OCI-M2 (cell line): Measurements from ENCODE around the gene TIPIN.
"Not testable (repeated sequence)": the region's sequence is repeated elsewhere in the genome, so short reads cannot be mapped to it uniquely, and the experiment has no call there.

Experiments
- DNase-seq: peaks from one replicate; lab custom pipeline; 2025; ENCODE audit not compliant: unreplicated experiment; lab: John Stamatoyannopoulos, UW

TIPIN gene

DNA sequence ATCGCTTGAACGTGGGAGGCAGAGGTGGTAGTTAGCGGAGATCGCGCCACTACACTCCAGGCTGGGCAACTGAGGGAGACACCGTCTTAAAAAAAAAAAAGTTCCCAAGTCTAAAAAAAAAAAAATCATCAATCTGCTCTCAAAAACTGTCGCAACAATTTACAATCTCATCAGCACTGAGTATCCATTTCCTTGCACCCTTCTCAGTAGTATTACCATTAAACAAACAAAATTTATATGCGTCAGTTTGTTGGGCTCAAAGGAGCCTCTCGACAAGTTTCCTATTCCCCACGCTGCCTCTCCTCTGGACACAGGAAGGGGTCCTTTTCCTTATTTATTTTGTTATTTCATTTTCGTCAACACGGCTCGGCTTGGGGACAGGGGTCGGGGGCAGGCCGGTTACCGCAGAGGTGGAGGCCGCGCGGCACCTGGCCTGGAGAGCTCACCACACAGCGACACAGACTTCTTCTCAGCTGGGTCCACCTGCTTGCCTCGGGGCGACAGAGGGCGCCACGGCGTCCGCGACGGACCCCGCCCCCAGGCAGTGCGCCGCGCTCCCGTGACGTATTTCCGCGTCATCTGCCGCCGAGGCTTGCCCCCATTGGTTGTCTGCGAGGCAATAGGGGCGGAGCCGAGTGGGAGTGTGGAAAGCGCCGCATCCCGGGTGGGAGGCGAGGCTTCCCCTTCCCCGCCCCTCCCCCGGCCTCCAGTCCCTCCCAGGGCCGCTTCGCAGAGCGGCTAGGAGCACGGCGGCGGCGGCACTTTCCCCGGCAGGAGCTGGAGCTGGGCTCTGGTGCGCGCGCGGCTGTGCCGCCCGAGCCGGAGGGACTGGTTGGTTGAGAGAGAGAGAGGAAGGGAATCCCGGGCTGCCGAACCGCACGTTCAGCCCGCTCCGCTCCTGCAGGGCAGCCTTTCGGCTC, 30.0 kb upstream of the TIPIN start, which contains the start of gene MAP2K1:
Gene MAP2K1, plus strand, starts transcription at position 709 of the 920 bp plus-strand sequence. CDS start 436 bp downstream, outside the sequence.
- no peak for DNase-seq

GRCh38 chr15:66381376-66381775, 24.9 kb upstream of the TIPIN start:
- DNase-seq, result not testable (repeated sequence)

GRCh38 chr15:66378814-66379430, 22.4 kb upstream of the TIPIN start:
- no peak for DNase-seq

- DNase-seq, result no peak
Observed at GRCh38 chr15:66374179-66374578, 17.7 kb upstream of the TIPIN start.

DNA sequence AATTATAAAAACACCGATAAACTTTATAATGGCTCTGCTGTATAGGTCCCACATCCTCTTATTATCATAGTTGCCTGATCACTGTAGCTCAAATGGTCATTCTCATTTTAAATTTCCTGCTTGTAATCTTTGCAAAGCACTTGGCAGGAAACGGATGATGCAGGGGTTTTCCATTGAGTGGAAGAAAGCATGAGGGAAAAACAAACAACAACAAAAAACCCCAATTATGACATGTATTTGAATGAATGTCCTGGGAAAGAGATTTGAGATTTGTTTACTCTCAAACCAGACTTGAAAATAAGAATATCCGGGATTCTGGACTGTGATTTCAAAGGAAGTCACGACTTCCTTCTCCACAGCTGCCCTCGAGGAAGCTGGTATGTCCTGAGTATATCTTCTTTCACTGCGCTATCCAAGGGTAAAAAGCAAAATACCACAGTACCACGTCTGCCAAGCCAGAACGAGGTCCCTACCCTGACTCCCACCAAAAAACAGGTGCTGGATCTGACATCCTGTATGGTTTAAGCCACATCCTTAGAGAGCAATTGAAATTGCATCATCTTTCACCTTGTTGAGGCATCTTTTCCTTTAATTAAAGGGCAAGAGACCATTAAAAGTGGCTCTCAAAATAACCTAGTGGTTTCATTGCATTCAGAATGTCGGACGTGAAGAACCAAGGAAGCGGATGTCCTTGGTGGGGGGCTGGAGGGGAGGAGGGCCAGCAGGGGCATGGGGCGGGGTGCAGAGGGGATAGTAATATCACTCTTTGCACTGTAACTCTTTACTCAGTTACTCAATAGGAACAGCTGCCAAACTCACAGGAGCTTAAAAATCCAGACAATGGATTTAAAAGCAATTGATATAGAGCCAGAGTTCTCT, 13.5 kb upstream of the TIPIN start:
- DNase-seq, result no peak

- no peak for DNase-seq
Observed at GRCh38 chr15:66364944-66365528, 8.6 kb upstream of the TIPIN start.

DNA sequence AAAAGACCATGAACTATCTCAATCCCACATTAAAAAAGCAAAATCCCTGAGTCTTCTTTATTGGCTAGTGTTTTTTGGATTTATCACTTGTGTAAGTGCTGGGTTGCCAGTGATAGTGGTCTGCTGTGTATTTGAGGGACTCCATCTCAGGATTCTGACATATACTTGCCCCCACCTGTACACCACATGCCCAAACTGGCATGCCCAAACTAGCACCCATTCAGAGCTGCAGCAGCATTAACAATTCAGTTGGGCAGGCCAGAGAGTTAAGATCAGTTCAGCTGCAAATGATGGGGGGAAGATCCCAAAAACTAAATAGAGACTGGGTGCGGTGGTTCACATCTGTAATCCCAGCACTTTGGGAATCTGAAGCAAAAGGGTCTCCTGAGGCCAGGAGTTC, 6.3 kb upstream of the TIPIN start:
- DNase-seq, result no peak

GRCh38 chr15:66361745-66362460, 5.4 kb upstream of the TIPIN start:
- DNase-seq, result not testable (repeated sequence)

DNA sequence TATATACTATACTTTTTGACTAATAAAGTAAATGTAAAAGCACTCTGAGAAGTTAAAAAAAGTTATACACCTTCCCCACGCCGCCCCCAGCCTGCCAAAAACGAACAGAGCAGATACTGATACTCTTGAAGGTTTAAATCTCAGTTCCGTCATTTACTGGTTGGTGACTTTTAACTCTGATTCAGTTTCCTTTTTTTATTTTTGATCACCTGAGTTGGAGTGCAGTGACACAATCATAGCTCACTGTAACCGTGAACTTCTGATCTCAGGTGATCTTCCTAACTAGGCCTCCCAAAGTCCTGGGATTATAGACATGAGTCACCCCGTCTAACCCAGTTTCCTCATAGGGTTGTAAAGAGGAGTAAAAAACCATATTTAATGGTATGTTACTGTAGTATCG, 3.3 kb upstream of the TIPIN start:
- DNase-seq, result no peak

GRCh38 chr15:66356077-66356358, 467 bp downstream of the TIPIN start:
- no peak for DNase-seq

- DNase-seq, result not testable (repeated sequence)
Observed at GRCh38 chr15:66348530-66348929, 8.0 kb downstream of the TIPIN start.

- no peak for DNase-seq
Observed at GRCh38 chr15:66328771-66329170, 27.7 kb downstream of the TIPIN start.

DNA sequence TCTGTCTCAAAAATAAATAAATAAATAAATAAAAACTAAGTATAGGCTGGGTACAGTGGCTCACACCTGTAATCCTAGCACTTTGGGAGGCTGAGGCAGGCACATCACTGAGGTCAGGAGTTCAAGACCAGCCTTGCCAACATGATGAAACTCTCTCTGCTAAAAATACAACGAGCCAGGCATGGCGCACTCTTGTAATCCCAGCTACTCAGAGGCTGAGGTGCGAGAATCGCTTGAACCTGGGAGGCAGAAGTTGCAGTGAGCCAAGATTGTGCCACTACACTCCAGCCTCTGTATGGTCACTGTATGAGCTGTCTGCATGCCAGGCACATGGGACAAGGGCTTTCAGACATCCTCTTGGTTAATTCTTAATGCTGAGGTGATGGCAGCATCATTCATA, 28.7 kb downstream of the TIPIN start:
- DNase-seq, result no peak

- no peak for DNase-seq
Observed at GRCh38 chr15:66326051-66326450, 30.4 kb downstream of the TIPIN start.

DNA sequence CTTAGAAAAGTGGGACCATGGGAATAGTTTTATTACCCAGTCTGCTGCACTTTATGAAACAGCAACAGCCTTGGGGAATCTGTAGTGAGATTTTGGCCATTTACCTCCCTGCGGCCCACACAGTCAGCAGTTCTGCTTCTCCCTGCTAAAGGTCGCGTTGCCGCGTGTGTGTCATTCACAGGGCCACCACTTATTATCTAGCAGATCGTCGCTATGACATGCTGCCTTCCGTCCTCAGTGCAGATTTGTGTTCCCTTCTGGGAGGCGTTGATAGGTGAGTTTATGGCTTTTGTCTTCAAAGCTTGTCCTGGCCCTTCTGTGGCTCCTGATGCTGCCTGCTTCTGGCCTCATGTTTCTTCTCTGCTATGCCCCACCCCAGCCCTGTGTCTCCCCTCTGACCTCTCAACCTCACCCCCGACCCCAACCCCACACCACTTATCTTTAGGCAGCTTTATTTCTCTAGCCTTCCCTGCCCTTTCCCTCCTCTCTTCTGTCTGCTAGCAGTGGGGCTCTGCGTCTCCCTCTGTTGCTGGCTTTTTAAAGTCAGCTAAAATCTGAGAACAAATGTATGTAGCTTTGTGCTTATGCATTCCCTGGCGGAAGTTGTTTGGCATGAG, 33.1 kb downstream of the TIPIN start:
- no peak for DNase-seq

GRCh38 chr15:66312144-66312543, 44.3 kb downstream of the TIPIN start:
- DNase-seq, result no peak

DNA sequence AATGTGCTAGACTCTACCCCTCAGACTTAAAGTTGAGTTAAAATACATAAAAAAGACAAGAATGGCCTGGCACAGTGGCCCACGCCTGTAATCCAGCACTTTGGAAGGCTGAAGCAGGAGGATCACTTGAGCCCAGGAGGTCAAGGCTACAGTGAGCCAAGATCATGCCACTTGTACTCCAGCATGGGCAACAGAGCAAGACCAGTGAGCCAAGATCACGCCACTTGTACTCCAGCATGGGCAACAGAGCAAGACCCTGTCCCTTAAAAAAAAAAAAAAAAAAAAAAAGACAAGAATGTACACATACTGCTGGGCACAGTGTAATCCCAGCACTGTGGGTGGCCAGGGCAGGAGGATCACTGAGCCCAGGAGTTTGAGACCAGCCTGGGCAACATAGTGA, 45.7 kb downstream of the TIPIN start:
- no peak for DNase-seq

DNA sequence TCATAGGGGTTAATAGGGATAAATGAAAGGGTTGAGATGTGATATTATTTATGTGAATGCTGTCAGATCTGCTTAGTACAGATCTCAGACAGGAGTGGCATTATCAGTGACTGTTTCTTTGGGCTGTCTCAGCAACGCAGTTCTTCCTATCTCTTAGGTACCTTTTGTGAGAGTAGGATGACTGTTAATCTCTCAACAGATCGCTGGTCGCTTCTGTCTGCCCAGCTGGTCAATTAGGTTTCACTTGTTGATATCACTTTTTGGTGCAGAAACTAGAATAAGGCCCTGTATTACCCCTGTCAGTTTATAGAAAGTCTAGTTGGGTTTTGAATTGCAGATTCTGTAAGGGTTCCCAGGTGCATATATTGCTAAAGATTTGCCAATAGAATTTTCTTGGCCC, 46.7 kb downstream of the TIPIN start:
- DNase-seq, result no peak

DNA sequence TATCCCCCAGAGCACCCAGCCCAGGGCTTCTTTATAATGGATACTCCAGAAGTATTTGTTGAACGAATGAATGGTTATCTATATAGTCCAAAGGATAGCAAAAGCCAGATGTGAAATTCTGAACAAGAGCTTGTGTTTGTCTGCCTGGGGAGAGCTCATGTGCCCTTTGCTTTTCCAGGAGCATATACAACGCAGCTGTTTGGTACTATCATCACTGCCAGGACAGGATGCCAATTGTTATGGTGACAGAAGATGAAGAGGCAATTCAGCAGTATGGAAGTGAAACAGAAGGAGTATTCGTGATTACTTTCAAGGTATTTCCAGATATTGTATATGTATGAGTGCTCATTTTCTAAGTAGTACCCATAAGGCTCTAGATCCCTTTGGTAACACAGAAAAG, 48.0 kb downstream of the TIPIN start:
- DNase-seq, result no peak

- no peak for DNase-seq
Observed at GRCh38 chr15:66306381-66306780, 50.1 kb downstream of the TIPIN start.
